Activated CD8-positive, alpha-beta T cell treated with anti-CD3 and anti-CD28 coated beads, Interleukin-2, amount 10 ng/mL, durations not matched to agents 7 days and 5 days (primary cell): ENCODE results near the gene METRNL. TPM values are rescaled to one million over a fixed set of nuclear protein-coding genes. Genes with fewer than 3 reads are reported as not detected.

ENCODE experiments used
- ATAC-seq: fragments of 150-1000 bp; cut with Tn5 transposase; one replicate; pipeline ENCODE4 v1.10.0; 2021; ENCODE audit warnings: moderate library complexity
- CTCF ChIA-PET: fragments of 350-600 bp; sonication (Branson Sonifier 250); formaldehyde crosslinking; loops from one replicate; lab custom pipeline; 2021; ENCODE audit warnings: antibody characterized with exemption; lab: Charles Lee
- POLR2A ChIA-PET: fragments of 350-600 bp; sonication (Branson Sonifier 250); formaldehyde crosslinking; loops from one replicate; lab custom pipeline; 2021; ENCODE audit warnings: antibody characterized with exemption; lab: Charles Lee
- DNase-seq: peaks from one replicate; pipeline ENCODE4 v3.0.0-alpha.2; 2020
- H3K27ac Mint-ChIP-seq: one replicate; pipeline ENCODE4 v1.8.0; 2021; ENCODE audit warnings: mild to moderate bottlenecking, mixed read lengths
- H3K27me3 Mint-ChIP-seq: one replicate; pipeline ENCODE4 v1.8.0; 2021; ENCODE audit warnings: low read depth, mixed read lengths
- H3K36me3 Mint-ChIP-seq: one replicate; pipeline ENCODE4 v1.8.0; 2021; ENCODE audit warnings: low read depth, mixed read lengths
- H3K4me1 Mint-ChIP-seq: one replicate; pipeline ENCODE4 v1.8.0; 2021; ENCODE audit warnings: low read depth, mixed read lengths
- H3K4me3 Mint-ChIP-seq: one replicate; pipeline ENCODE4 v1.8.0; 2021; ENCODE audit warnings: mild to moderate bottlenecking, mixed read lengths
- H3K9me3 Mint-ChIP-seq: one replicate; pipeline ENCODE4 v1.8.0; 2022; ENCODE audit warnings: mixed read lengths; ENCODE audit not compliant: insufficient read depth
- total RNA-seq, 2 experiments: library from RNA; stranded (reverse); gene quantifications; one replicate each; pipeline ENCODE4 v1.2.3, GENCODE V29; 2021

Gene METRNL
- total RNA-seq, 2 experiments from 2014 or later = 3.0 to 4.8 TPM

- Mint-ChIP-seq H3K4me3 (no peak overlapping the region), H3K4me1 (no peaks in the 10 kb centered on the region), H3K27me3 (no peaks in the 10 kb centered on the region), H3K27ac (no peak overlapping the region), H3K36me3 (no peaks in the 10 kb centered on the region), H3K9me3 (no peaks in the 10 kb centered on the region)
- POLR2A ChIA-PET = no interaction called here
- ATAC-seq (no peak), DNase-seq (no peak)
- CTCF ChIA-PET = no interaction called here
Measured at GRCh38 chr17:83108709-83109108, 29.3 kb downstream of the METRNL start.

- Mint-ChIP-seq H3K9me3 (no peaks in the 10 kb centered on the region), H3K27ac (no peak overlapping the region), H3K4me1 (no peaks in the 10 kb centered on the region), H3K4me3 (no peak overlapping the region), H3K27me3 (no peaks in the 10 kb centered on the region), H3K36me3 (no peaks in the 10 kb centered on the region)
- DNase-seq (no peak), ATAC-seq (no peak)
- POLR2A ChIA-PET = interaction anchor here (0.6 kb wide), 1 partner anchor 35 kb away, joined by 3 read pairs; no protein-coding TSS in a partner anchor
- CTCF ChIA-PET = interaction anchor here (0.7 kb wide), 1 partner anchor 9 kb away, joined by 3 read pairs; no protein-coding TSS in a partner anchor
Measured at GRCh38 chr17:83109386-83109785, 30.0 kb downstream of the METRNL start.

DNA sequence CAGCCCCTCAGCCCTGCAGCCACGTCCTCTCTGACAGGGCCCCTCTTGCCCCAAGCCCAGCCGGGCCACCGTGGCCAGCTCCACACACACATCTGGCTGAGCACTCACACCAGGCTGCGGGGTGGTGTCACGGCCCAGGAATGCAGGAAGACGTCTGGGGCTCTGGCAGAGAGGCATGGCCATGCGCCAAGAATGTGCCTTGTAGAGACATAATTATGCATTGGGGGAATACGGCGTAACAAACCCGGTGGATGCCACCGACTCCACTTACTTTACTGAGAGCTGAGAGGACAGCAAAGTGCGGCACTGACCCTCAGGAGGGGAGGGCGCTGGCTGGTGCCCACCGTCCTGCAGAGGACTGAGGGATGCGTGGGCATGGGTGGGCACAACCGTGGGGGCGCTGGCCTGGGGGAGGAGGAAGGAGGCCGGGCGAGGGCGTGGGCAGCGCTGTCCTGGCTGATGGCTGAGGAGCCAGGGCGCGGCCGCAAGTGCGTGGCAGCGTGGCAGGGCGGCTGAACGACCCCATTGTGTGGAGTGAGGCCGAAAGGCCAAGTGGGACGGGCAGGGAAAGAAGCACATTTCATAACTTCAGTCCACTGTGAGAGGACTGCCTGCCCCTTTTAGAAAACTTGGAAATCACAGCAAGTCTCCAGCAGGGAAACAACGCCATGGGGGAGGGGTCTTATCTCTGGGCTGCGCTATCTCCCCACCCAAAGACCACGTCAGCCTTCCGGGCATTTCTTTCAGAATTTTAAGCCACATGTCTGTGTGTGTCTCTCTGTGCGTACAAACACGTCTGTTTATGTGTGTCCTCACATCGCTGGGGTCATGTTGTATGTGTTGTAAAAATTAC lies 30.6 kb downstream of the METRNL start:
- Mint-ChIP-seq H3K4me3 (no peak overlapping the region), H3K4me1 (no peaks in the 10 kb centered on the region), H3K27me3 (no peaks in the 10 kb centered on the region), H3K36me3 (no peaks in the 10 kb centered on the region), H3K27ac (no peak overlapping the region), H3K9me3 (no peaks in the 10 kb centered on the region)
- ChIA-PET POLR2A (interaction anchor here (0.6 kb wide), 1 partner anchor 34 kb away, joined by 3 read pairs; no protein-coding TSS in a partner anchor), CTCF (interaction anchor here (0.7 kb wide), 1 partner anchor 8 kb away, joined by 3 read pairs; no protein-coding TSS in a partner anchor)
- ATAC-seq (no peak), DNase-seq (no peak)

DNA sequence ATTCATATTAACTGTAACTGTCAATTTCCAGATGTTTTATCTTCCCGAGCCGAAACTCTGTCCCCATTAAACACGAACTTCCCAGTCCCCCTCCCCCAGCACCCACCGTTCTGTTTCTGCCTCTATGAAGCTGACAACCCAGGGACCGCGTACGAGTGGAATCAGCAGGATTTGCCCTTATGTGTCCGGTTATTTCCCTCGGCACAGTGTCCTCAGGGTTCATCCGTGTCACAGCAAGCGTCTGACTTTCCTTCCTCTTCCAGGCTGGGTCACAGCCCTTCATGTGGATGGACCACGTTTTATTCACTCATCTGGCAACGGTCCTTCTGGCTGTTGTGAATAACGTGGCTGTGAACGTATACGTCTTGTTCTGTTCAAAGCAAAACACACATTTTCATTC lies 31.3 kb downstream of the METRNL start:
- no peaks in the 10 kb centered on the region for H3K9me3 Mint-ChIP-seq
- no peak overlapping the region for H3K27ac Mint-ChIP-seq
- POLR2A ChIA-PET = no interaction called here
- no peak overlapping the region for H3K4me3 Mint-ChIP-seq
- H3K36me3 Mint-ChIP-seq = no peaks in the 10 kb centered on the region
- ATAC-seq (no peak), DNase-seq (no peak)
- no peaks in the 10 kb centered on the region for H3K4me1 Mint-ChIP-seq
- H3K27me3 Mint-ChIP-seq = no peaks in the 10 kb centered on the region
- CTCF ChIA-PET = no interaction called here

- CTCF ChIA-PET = no interaction called here
- no peak for ATAC-seq
- Mint-ChIP-seq H3K27ac (no peak overlapping the region), H3K4me3 (no peak overlapping the region), H3K4me1 (no peaks in the 10 kb centered on the region), H3K36me3 (no peaks in the 10 kb centered on the region), H3K27me3 (no peaks in the 10 kb centered on the region), H3K9me3 (no peaks in the 10 kb centered on the region)
- no peak for DNase-seq
- POLR2A ChIA-PET = no interaction called here
Measured at GRCh38 chr17:83111516-83112282, 32.3 kb downstream of the METRNL start.

GRCh38 chr17:83113381-83113780 lies 34.0 kb downstream of the METRNL start:
- DNase-seq (no peak), ATAC-seq (no peak)
- Mint-ChIP-seq H3K27me3 (peaks cover 2% of the 10 kb centered on the region), H3K4me1 (no peaks in the 10 kb centered on the region), H3K9me3 (no peaks in the 10 kb centered on the region), H3K27ac (no peak overlapping the region), H3K4me3 (no peak overlapping the region), H3K36me3 (no peaks in the 10 kb centered on the region)
- POLR2A ChIA-PET = no interaction called here
- CTCF ChIA-PET = no interaction called here

- H3K27me3 Mint-ChIP-seq = peaks cover 5% of the 10 kb centered on the region
- H3K4me1 Mint-ChIP-seq = peaks cover under 1% of the 10 kb centered on the region
- DNase-seq (no peak), ATAC-seq (no peak)
- no peaks in the 10 kb centered on the region for H3K36me3 Mint-ChIP-seq
- ChIA-PET CTCF (no interaction called here), POLR2A (no interaction called here)
- H3K4me3 Mint-ChIP-seq = no peak overlapping the region
- no peaks in the 10 kb centered on the region for H3K9me3 Mint-ChIP-seq
- no peak overlapping the region for H3K27ac Mint-ChIP-seq
Measured at GRCh38 chr17:83113792-83114191, 34.4 kb downstream of the METRNL start.

- POLR2A ChIA-PET = no interaction called here
- peaks cover 12% of the 10 kb centered on the region for H3K27me3 Mint-ChIP-seq
- no peak for ATAC-seq
- H3K4me1 Mint-ChIP-seq = peaks cover 9% of the 10 kb centered on the region
- H3K9me3 Mint-ChIP-seq = no peaks in the 10 kb centered on the region
- no peak overlapping the region for H3K4me3 Mint-ChIP-seq
- H3K27ac Mint-ChIP-seq = no peak overlapping the region
- CTCF ChIA-PET = interaction anchor here (1.5 kb wide), 1 partner anchor 7 kb away, joined by 4 read pairs; no protein-coding TSS in a partner anchor
- DNase-seq = no peak
- H3K36me3 Mint-ChIP-seq = no peaks in the 10 kb centered on the region
Measured at GRCh38 chr17:83114706-83115105, 35.3 kb downstream of the METRNL start.

DNA sequence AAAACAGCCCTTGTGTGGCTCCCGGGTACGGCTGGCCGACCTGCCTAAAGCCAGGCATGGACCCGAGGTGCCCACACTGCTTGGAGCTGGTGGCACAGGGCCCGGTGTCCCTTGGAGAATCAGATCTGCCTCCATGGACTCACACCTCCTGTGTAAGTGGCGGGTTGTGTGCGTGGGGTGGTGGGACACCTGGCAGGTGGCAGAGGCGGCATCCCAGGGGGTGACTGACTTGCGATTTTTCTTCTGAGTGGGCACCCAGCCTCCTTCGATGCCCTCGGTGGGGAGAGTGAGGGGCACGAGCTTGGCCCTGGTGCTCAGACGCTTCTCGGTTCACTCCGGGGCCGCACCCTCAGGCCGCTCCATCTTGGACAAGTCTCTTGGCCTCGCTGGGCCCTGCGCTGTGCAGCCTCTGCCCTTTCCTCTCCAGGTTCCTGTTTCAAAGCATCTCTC lies 35.8 kb downstream of the METRNL start:
- H3K36me3 Mint-ChIP-seq = no peaks in the 10 kb centered on the region
- ChIA-PET CTCF (interaction anchor here (1.5 kb wide), 1 partner anchor 8 kb away, joined by 4 read pairs; no protein-coding TSS in a partner anchor), POLR2A (interaction anchor here (0.7 kb wide), 1 partner anchor 10 kb away, joined by 3 read pairs; no protein-coding TSS in a partner anchor)
- DNase-seq = no peak
- peaks cover 12% of the 10 kb centered on the region for H3K27me3 Mint-ChIP-seq
- H3K9me3 Mint-ChIP-seq = no peaks in the 10 kb centered on the region
- ATAC-seq = no peak
- H3K27ac Mint-ChIP-seq = no peak overlapping the region
- no peak overlapping the region for H3K4me3 Mint-ChIP-seq
- peaks cover 11% of the 10 kb centered on the region for H3K4me1 Mint-ChIP-seq

- ChIA-PET POLR2A (interaction anchor here (0.7 to 1.9 kb wide), 2 partner anchors 10 to 85 kb away, joined by 3 to 4 read pairs; no protein-coding TSS in a partner anchor), CTCF (interaction anchor here (1.5 kb wide), 1 partner anchor 9 kb away, joined by 4 read pairs; no protein-coding TSS in a partner anchor)
- Mint-ChIP-seq H3K27ac (no peak overlapping the region), H3K36me3 (no peaks in the 10 kb centered on the region), H3K27me3 (peaks cover 15% of the 10 kb centered on the region), H3K4me1 (peaks cover 15% of the 10 kb centered on the region), H3K9me3 (no peaks in the 10 kb centered on the region), H3K4me3 (no peak overlapping the region)
- ATAC-seq (no peak), DNase-seq (no peak)
Measured at GRCh38 chr17:83115832-83116231, 36.4 kb downstream of the METRNL start.

DNA sequence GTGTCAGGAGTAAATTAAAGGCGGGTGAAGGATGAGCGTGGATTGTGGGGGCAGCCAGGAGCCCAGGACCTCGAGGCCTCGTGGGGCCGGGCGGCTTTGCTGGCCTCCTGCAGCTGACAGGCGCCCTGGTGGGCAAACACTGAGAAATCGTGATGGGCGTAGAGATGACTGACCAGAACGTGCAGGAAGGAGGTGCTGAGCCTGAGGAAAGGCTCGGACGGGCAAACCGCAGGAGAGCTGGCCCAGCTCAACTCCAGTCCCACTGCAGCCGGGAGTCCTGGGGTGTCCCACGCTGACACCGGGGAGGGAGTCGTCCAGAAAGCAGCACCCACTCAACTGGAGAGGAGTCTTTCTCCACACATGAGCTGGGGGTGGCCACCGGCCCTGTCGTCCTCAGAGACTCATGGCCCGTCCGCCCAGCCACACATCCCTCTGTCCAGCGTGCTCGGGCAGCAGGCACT lies 36.9 kb downstream of the METRNL start:
- no peak overlapping the region for H3K4me3 Mint-ChIP-seq
- no peaks in the 10 kb centered on the region for H3K9me3 Mint-ChIP-seq
- peaks cover 15% of the 10 kb centered on the region for H3K27me3 Mint-ChIP-seq
- H3K36me3 Mint-ChIP-seq = no peaks in the 10 kb centered on the region
- peaks cover 15% of the 10 kb centered on the region for H3K4me1 Mint-ChIP-seq
- POLR2A ChIA-PET = interaction anchor here (1.9 kb wide), 1 partner anchor 84 kb away, joined by 4 read pairs; no protein-coding TSS in a partner anchor
- DNase-seq (no peak), ATAC-seq (no peak)
- H3K27ac Mint-ChIP-seq = no peak overlapping the region
- CTCF ChIA-PET = interaction anchor here (1.5 kb wide), 1 partner anchor 9 kb away, joined by 4 read pairs; no protein-coding TSS in a partner anchor
